Gastrocnemius medialis (tissue), 4 donors: Measurements from ENCODE around the gene SLC5A3. TPM values are rescaled to one million over a fixed set of nuclear protein-coding genes. Genes with fewer than 3 reads are reported as not detected.

Source experiments
- ATAC-seq, 2 donors: fragments of 150-250 bp; one replicate each; pipeline ENCODE4 v1.9.1; 2016
- DNase-seq, 2 donors: peaks; one replicate each; pipeline ENCODE4 v3.0.0-alpha.2; 2019
- H3K27ac ChIP-seq, 4 donors: fragments of 200-600 bp; sonication (generic); 1 replicate in 1 of 4; 2 replicates in 3 of 4; pipeline ENCODE4 v1.5.1; 2016 to 2018; ENCODE audit warnings: mild to moderate bottlenecking in 2 of 4, moderate library complexity in 1 of 4
- H3K27me3 ChIP-seq, 3 donors: fragments of 200-600 bp; sonication (generic) in 2 of 3; 1 replicate in 1 of 3; 2 replicates in 2 of 3; pipeline versions ENCODE4 v1.5.1 to v1.6.0; 2016 to 2019; ENCODE audit warnings: mild to moderate bottlenecking in 1 of 3, moderate library complexity in 1 of 3
- H3K36me3 ChIP-seq, 2 donors: fragments of 200-600 bp; sonication (generic) in 1 of 2; one replicate each; pipeline ENCODE4 v1.5.1; 2017 to 2018
- H3K4me1 ChIP-seq, 2 donors: fragments of 200-600 bp; sonication (generic) in 1 of 2; one replicate each; pipeline ENCODE4 v1.5.1; 2016 to 2017; ENCODE audit warnings: mild to moderate bottlenecking in 2 of 2
- H3K4me3 ChIP-seq, 4 donors: fragments of 200-600 bp; sonication (generic) in 3 of 4; 1 replicate in 1 of 4; 2 replicates in 3 of 4; pipeline ENCODE4 v1.5.1; 2016 to 2019; ENCODE audit warnings: mild to moderate bottlenecking in 2 of 4
- H3K9me3 ChIP-seq, 3 donors: fragments of 200-600 bp; sonication (generic) in 2 of 3; 1 replicate in 1 of 3; 2 replicates in 2 of 3; pipeline ENCODE4 v1.5.1; 2016 to 2019
- CTCF ChIP-seq, 5 experiments: fragments of 450-650 bp in 3 of 5; fragments of 200-600 bp in 2 of 5; sonication (generic) in 2 of 5; IDR thresholded peaks in 4 of 5; conservative IDR thresholded peaks in 1 of 5; 1 replicate in 4 of 5; 2 replicates in 1 of 5; pipeline ENCODE4 v1.5.1; 2016 to 2019; ENCODE audit warnings: antibody characterized with exemption in 5 of 5, mild to moderate bottlenecking in 3 of 5, moderate library complexity in 3 of 5
- POLR2A ChIP-seq, 2 donors: fragments of 450-650 bp; IDR thresholded peaks; one replicate each; pipeline ENCODE4 v1.6.1; 2017; ENCODE audit warnings: antibody characterized with exemption in 2 of 2, mild to moderate bottlenecking in 2 of 2, moderate library complexity in 2 of 2
- in situ Hi-C, 4 donors: fragments of 200-750 bp; cut with MboI; loops; one replicate each; pipeline versions ENCODE4 v1.15.0 to v1.8.0; 2017; ENCODE audit warnings: low sequenced_read_pairs in 4 of 4
- intact Hi-C: fragments of 100-400 bp; cut with DNase I; formaldehyde crosslinking; loops from one replicate; pipeline ENCODE4 v1.15.1; 2023; ENCODE audit warnings: low total_unique reads
- total RNA-seq, 4 donors: library from RNA; depleted of rRNA; stranded (reverse); fragments of >200 nt; gene quantifications; one replicate each; pipeline versions ENCODE4 v1.1.0 to v1.2.3, GENCODE V29; 2016

Gene SLC5A3
- total RNA-seq, 4 donors from 2014 or later = 2.0 to 22.2 (median 6.2) TPM

- ATAC-seq (peak; percentile 100), DNase-seq (peak; percentile 53 to 68)
- Histone ChIP-seq H3K9me3 (no peaks in the 10 kb centered on the region), H3K4me3 (peak overlapping the region in 3 of 4 donors; percentile 22 to 51 (median 37)), H3K4me1 (no peaks in the 10 kb centered on the region), H3K36me3 (no peaks in the 10 kb centered on the region), H3K27ac (no peak overlapping the region), H3K27me3 (no peaks in the 10 kb centered on the region)
- TF ChIP-seq POLR2A (IDR thresholded peaks at IDR 0.05) = no peak
- TF ChIP-seq CTCF (IDR thresholded peaks at IDR 0.05 in 4 of 5, conservative IDR thresholded peaks at IDR 0.05 in 1 of 5) = no peak
- intact Hi-C loops = no loop called here
- in situ Hi-C loops = no loop called here
Observed at GRCh38 chr21:34029743-34030528, 43.4 kb upstream of the SLC5A3 start.

DNA sequence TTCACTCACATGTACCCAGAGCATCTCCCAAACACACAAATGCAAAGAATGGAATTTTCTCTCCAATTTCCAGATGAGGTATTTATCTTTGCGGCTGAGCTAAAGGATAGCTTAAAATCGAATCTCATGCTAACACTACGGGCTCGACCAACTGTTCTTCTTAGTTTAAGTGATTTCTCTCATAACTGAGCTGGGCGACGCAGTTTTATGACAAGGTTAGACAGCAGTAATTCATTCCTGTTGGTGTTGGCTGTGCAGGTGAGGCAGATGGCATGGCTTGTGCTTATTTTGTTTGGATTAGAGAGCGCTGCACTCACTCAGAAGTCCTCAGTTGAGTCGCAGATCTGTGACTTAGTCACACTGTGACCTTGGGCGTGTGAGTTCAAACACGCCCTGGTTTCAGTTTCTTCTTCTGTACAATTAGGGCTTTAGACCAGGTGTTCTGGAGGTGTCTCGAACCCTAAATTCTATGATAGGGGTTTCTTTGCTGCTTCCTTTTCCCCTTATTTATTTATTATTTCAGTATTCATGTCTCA lies 41.5 kb upstream of the SLC5A3 start:
- Histone ChIP-seq H3K27me3 (no peaks in the 10 kb centered on the region), H3K4me1 (no peaks in the 10 kb centered on the region), H3K27ac (no peak overlapping the region), H3K36me3 (no peaks in the 10 kb centered on the region), H3K9me3 (no peaks in the 10 kb centered on the region), H3K4me3 (no peak overlapping the region)
- intact Hi-C loops (no loop called here), in situ Hi-C loops (no loop called here)
- DNase-seq = no peak
- no peak for ATAC-seq
- TF ChIP-seq POLR2A (IDR thresholded peaks at IDR 0.05) (no peak), CTCF (IDR thresholded peaks at IDR 0.05 in 4 of 5, conservative IDR thresholded peaks at IDR 0.05 in 1 of 5) (no peak)

DNA sequence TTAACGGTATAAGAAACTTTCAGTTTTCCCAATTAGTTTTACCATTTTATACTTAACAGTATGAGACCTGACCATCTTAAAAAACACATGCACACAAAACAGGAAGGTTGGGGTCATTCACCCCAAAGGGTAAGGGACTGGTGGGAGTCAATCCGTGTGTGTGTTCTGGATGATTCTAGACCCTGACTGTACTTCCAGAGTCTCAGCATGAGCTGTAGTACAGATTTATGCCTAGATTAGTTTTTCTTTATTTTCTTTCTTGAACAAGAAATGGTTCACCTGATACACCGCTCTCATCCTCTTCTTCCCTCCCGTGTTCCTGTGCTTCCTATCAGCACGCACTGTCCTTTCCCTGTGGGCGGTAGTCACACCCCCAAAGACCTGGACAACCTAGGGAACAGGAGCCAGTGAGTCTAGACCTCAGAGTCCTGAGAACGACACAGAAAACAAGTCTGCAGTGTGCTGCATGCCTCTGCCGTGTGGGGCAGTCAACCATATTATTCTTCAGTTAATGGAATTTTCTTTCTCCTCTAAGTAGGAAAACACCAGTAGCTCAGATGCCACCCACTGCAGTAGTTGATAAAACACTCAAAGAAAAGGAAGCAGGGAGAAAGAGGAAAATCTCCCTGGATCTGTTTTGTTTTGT lies 38.9 kb upstream of the SLC5A3 start:
- intact Hi-C loops = no loop called here
- no peak for TF ChIP-seq POLR2A (IDR thresholded peaks at IDR 0.05)
- no peak for TF ChIP-seq CTCF (IDR thresholded peaks at IDR 0.05 in 4 of 5, conservative IDR thresholded peaks at IDR 0.05 in 1 of 5)
- Histone ChIP-seq H3K27ac (no peak overlapping the region), H3K27me3 (no peaks in the 10 kb centered on the region), H3K4me1 (no peaks in the 10 kb centered on the region), H3K4me3 (no peak overlapping the region), H3K9me3 (no peaks in the 10 kb centered on the region), H3K36me3 (no peaks in the 10 kb centered on the region)
- in situ Hi-C loops = no loop called here
- no peak for ATAC-seq
- DNase-seq = no peak

DNA sequence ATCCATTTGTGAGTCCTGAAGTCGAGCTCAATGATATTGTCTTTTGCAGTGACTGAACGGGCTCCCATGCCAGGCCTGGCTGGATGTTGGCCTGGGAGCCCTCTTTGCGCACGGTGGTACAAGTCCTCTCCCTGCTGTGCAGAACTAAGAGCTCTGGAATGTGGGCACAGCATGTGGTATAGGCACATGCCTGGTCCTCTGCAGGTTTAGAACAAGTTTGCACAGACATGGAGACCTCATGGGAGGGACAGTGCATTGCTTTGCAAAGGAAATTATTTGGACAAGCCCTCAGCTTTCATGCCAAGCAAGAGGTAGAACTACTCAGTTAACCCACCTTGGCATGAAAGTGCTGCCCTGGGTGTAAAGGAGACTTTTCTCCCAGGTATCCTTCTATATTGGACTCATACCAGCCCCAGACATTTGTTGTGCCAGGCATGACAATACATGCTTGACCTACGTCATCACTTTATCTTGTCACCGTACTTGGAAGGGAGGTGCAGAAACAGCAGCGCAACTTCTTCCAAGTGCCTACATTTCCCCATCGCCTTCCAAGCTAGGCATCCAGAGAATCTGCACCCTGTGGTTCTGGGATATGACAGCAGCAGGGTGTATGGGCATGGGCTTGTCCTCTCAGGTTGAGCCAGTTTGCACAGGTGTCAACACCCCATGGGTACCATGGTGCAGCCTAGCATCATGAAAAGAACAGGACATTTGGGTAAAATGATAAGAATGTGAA lies 37.6 kb upstream of the SLC5A3 start:
- no peaks in the 10 kb centered on the region for H3K36me3 ChIP-seq
- no peaks in the 10 kb centered on the region for H3K9me3 ChIP-seq
- no peak for DNase-seq
- no peaks in the 10 kb centered on the region for H3K4me1 ChIP-seq
- no peak for TF ChIP-seq POLR2A (IDR thresholded peaks at IDR 0.05)
- no peak for TF ChIP-seq CTCF (IDR thresholded peaks at IDR 0.05 in 4 of 5, conservative IDR thresholded peaks at IDR 0.05 in 1 of 5)
- no peak for ATAC-seq
- H3K4me3 ChIP-seq = no peak overlapping the region
- no peak overlapping the region for H3K27ac ChIP-seq
- H3K27me3 ChIP-seq = no peaks in the 10 kb centered on the region
- intact Hi-C loops (no loop called here), in situ Hi-C loops (no loop called here)
